PC-9 (cell line): ENCODE results near the gene PTX4. TPM values are rescaled to one million over a fixed set of nuclear protein-coding genes. Genes with fewer than 3 reads are reported as not detected.

Source experiments
- BruUV-seq: library from RNA; stranded (reverse); fragments of 400-500 nt; replicated peaks from 2 replicates; lab custom pipeline; 2021; lab: Mats Ljungman, UMichigan
- CTCF ChIA-PET: fragments of 300-600 bp; sonication (Branson Sonifier 250); formaldehyde crosslinking; loops from one replicate; lab custom pipeline; 2022; ENCODE audit warnings: antibody characterized with exemption; lab: Charles Lee
- POLR2A ChIA-PET: fragments of 300-600 bp; sonication (Branson Sonifier 250); formaldehyde crosslinking; loops from one replicate; lab custom pipeline; 2022; ENCODE audit warnings: antibody characterized with exemption; ENCODE audit not compliant: unreplicated experiment; lab: Charles Lee
- DNase-seq, 2 experiments: peaks; one replicate each; pipeline versions ENCODE4 v3.0.0 to v3.0.0-alpha.2; 2015 to 2022; ENCODE audit warnings: mixed read lengths in 1 of 2
- H2AFZ ChIP-seq: fragments of 200-600 bp; sonication (generic); 2 replicates; pipeline ENCODE4 v1.8.1; 2017; ENCODE audit warnings: antibody characterized with exemption
- H3F3A ChIP-seq: fragments of 200-600 bp; sonication (generic); 2 replicates; pipeline ENCODE4 v1.8.1; 2017; ENCODE audit warnings: antibody characterized with exemption, mild to moderate bottlenecking, low read depth; ENCODE audit not compliant: insufficient read depth
- H3K27ac ChIP-seq: fragments of 200-600 bp; sonication (generic); 2 replicates; pipeline ENCODE4 v1.6.1; 2016; ENCODE audit warnings: mixed run types
- H3K27me3 ChIP-seq: fragments of 200-600 bp; sonication (generic); 2 replicates; pipeline ENCODE4 v1.6.1; 2016; ENCODE audit warnings: low read depth, mixed run types; ENCODE audit not compliant: insufficient read depth
- H3K36me3 ChIP-seq: fragments of 200-600 bp; sonication (generic); 2 replicates; pipeline ENCODE4 v1.6.1; 2016; ENCODE audit warnings: low read depth, mixed run types
- H3K4me1 ChIP-seq: fragments of 200-600 bp; sonication (generic); replicated peaks from 2 replicates; pipeline ENCODE4 v1.6.1; 2016; ENCODE audit warnings: mixed run types; ENCODE audit not compliant: insufficient read depth
- H3K4me2 ChIP-seq: fragments of 200-600 bp; sonication (generic); 2 replicates; pipeline ENCODE4 v1.6.1; 2017; ENCODE audit warnings: mixed run types
- H3K4me3 ChIP-seq: fragments of 200-600 bp; sonication (generic); 2 replicates; pipeline ENCODE4 v1.6.1; 2016; ENCODE audit warnings: mixed run types
- H3K79me2 ChIP-seq: fragments of 200-600 bp; sonication (generic); 2 replicates; pipeline ENCODE4 v1.6.1; 2017; ENCODE audit warnings: low read depth, mixed run types
- H3K9me2 ChIP-seq: fragments of 200-600 bp; sonication (generic); 2 replicates; pipeline ENCODE4 v1.8.1; 2017; ENCODE audit warnings: mild to moderate bottlenecking; ENCODE audit not compliant: insufficient read depth
- H3K9me3 ChIP-seq: fragments of 200-600 bp; sonication (generic); 2 replicates; pipeline ENCODE4 v1.8.1; 2016; ENCODE audit warnings: low read depth; ENCODE audit not compliant: insufficient read depth
- H4K20me1 ChIP-seq: fragments of 200-600 bp; sonication (generic); 2 replicates; pipeline ENCODE4 v1.8.1; 2017; ENCODE audit not compliant: insufficient read depth
- EZH2 ChIP-seq: fragments of 200-600 bp; sonication (generic); IDR thresholded peaks from 2 replicates; pipeline ENCODE4 v1.8.0; 2017; ENCODE audit warnings: antibody characterized with exemption, low read depth
- intact Hi-C: fragments of 100-400 bp; cut with micrococcal nuclease; formaldehyde crosslinking; loops from one replicate; pipeline ENCODE4 v1.10.0; 2022; ENCODE audit not compliant: unreplicated experiment
- total RNA-seq: library from RNA; stranded (reverse); gene quantifications from 2 replicates; pipeline ENCODE4 v1.2.3, GENCODE V29; 2021
- TF ChIP-seq, protein P1 (sequence below): fragments of 200-600 bp; sonication (generic); conservative IDR thresholded peaks from 2 replicates; pipeline ENCODE4 v1.6.1; 2017; ENCODE audit warnings: mixed run types, antibody characterized with exemption, mild to moderate bottlenecking, moderate library complexity

PTX4 gene
- total RNA-seq, 1 experiment from 2014 or later: 0.39 TPM

DNA sequence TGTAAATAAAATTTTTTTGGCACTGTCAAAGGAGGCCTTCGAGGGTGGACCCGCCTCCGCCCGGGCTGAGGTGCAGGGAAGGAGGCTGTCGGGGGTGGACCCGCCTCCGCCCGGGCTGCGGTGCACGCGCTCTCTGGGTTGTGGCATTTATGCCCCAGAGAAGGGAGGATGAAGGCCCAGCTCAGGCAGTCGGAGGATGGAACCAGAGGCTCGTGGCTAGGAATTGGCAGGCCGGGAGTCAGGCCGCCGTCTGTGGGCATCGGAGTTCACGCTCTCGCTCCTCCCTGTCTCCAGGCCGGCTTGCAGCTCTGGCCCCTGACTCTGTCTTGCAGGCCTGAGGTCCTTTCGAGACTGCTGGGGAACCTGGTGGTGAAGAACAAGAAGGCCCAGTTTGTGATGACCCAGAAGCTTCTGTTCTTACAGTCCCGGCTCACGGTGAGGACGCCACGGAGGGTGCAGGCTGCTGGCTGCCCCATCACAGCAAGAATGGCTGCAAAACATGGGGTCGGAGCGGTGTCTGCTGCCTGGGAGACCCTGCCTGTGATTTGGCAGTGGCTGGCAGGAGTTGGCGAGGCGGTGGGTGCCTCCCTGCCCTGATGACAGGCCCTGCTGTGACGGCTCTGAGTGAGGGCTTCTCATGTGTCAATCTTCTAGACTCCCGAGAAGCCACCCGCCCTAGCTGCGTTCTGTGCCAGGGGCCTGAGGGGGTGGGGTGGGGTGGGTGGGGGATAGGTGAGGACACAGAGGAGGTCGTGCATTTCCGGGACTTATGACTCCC lies 10.3 kb upstream of the PTX4 start:
- no TSS peak for BruUV-seq
- intact Hi-C loops: no loop called here
- no peaks in the 10 kb centered on the region for H3F3A ChIP-seq
- TF ChIP-seq, protein P1, sequence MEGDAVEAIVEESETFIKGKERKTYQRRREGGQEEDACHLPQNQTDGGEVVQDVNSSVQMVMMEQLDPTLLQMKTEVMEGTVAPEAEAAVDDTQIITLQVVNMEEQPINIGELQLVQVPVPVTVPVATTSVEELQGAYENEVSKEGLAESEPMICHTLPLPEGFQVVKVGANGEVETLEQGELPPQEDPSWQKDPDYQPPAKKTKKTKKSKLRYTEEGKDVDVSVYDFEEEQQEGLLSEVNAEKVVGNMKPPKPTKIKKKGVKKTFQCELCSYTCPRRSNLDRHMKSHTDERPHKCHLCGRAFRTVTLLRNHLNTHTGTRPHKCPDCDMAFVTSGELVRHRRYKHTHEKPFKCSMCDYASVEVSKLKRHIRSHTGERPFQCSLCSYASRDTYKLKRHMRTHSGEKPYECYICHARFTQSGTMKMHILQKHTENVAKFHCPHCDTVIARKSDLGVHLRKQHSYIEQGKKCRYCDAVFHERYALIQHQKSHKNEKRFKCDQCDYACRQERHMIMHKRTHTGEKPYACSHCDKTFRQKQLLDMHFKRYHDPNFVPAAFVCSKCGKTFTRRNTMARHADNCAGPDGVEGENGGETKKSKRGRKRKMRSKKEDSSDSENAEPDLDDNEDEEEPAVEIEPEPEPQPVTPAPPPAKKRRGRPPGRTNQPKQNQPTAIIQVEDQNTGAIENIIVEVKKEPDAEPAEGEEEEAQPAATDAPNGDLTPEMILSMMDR: no peak
- TF ChIP-seq EZH2: no peak
- H3K4me2 ChIP-seq: no peak overlapping the region
- H3K4me3 ChIP-seq: no peak overlapping the region
- H3K9me2 ChIP-seq: no peaks in the 10 kb centered on the region
- H3K36me3 ChIP-seq: no peaks in the 10 kb centered on the region
- H4K20me1 ChIP-seq: peaks cover 5% of the 10 kb centered on the region; the same call in 1 of the 2 replicates
- no peaks in the 10 kb centered on the region for H3K9me3 ChIP-seq
- ChIA-PET POLR2A (no interaction called here), CTCF (no interaction called here)
- H2AFZ ChIP-seq: no peak overlapping the region
- DNase-seq: no peak
- H3K27me3 ChIP-seq: no peaks in the 10 kb centered on the region
- peaks cover 14% of the 10 kb centered on the region for H3K79me2 ChIP-seq
- H3K4me1 ChIP-seq: peaks cover 8% of the 10 kb centered on the region; the same call in 1 of the 2 replicates
- H3K27ac ChIP-seq: no peak overlapping the region

DNA sequence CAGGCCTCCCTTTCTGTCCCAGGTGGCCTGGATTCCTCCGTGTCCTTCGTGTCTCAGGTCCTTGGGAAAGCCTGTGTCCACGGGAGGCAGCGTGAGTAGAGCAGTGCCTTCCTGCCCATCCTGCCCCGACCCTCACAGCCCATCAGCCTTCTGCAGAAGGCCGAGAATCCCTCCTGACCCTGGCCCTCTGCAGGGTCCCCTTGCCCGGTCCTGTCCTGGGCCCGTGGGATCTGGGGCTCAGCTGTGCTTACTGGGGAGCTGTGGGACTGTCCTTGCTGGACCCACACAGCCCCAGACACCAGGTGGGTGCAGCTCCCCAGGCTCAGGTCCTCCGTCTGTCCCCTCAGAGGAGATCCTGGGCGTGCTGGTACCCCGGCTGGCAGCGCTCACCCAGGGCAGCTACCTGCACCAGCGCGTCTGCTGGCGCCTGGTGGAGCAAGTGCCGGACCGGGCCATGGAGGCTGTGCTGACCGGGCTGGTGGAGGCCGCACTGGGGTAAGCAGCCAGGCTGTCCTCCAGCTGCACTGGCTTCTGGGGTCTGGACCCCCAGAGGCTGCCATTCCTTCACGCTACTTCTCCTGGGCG lies 8.4 kb upstream of the PTX4 start:
- H3K79me2 ChIP-seq: peaks cover 19% of the 10 kb centered on the region
- H2AFZ ChIP-seq: no peak overlapping the region
- BruUV-seq: no TSS peak
- H3K36me3 ChIP-seq: no peaks in the 10 kb centered on the region
- H3K4me3 ChIP-seq: no peak overlapping the region
- TF ChIP-seq, protein P1: no peak
- no peak for TF ChIP-seq EZH2
- no peak for DNase-seq
- peaks cover 5% of the 10 kb centered on the region; the same call in 1 of the 2 replicates for H4K20me1 ChIP-seq
- intact Hi-C loops: no loop called here
- H3K27ac ChIP-seq: no peak overlapping the region
- no peaks in the 10 kb centered on the region for H3K9me3 ChIP-seq
- H3K9me2 ChIP-seq: no peaks in the 10 kb centered on the region
- H3K4me1 ChIP-seq: peaks cover 17% of the 10 kb centered on the region; the same call in 1 of the 2 replicates
- H3K27me3 ChIP-seq: no peaks in the 10 kb centered on the region
- H3K4me2 ChIP-seq: no peak overlapping the region
- CTCF ChIA-PET: no interaction called here
- POLR2A ChIA-PET: no interaction called here
- H3F3A ChIP-seq: peaks cover 8% of the 10 kb centered on the region; the same call in 1 of the 2 replicates

DNA sequence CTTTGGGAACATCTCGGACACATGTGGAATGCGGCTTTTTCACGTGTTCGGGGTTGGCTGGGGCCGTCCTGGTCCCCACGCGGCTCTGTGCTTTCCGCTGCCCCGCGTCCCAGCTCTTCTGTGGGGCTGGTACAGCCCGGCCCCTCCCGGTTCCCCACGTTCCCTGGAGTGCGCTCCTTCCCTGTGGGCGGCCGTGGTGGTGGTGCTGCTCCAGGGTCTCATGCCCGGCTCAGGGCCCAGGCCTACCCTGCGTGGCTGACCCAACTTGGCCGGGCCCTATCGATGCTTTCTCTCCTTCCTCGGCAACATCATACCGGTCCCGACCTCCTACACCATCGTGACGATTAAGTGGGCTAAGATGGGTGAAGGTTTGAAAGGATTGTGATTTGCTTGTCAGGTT lies 7.7 kb upstream of the PTX4 start:
- TF ChIP-seq EZH2: no peak
- TF ChIP-seq, protein P1: no peak
- intact Hi-C loops: no loop called here
- POLR2A ChIA-PET: no interaction called here
- Histone ChIP-seq H2AFZ (no peak overlapping the region), H3K4me2 (no peak overlapping the region), H3K9me2 (no peaks in the 10 kb centered on the region), H3K79me2 (peaks cover 19% of the 10 kb centered on the region), H3K27ac (no peak overlapping the region), H3F3A (peaks cover 8% of the 10 kb centered on the region; the same call in 1 of the 2 replicates), H3K4me1 (peaks cover 18% of the 10 kb centered on the region; the same call in 1 of the 2 replicates), H3K4me3 (no peak overlapping the region), H3K27me3 (no peaks in the 10 kb centered on the region), H3K36me3 (no peaks in the 10 kb centered on the region), H3K9me3 (no peaks in the 10 kb centered on the region), H4K20me1 (peaks cover 5% of the 10 kb centered on the region; the same call in 1 of the 2 replicates)
- DNase-seq: no peak
- BruUV-seq: no TSS peak
- CTCF ChIA-PET: no interaction called here
